Measurements from ENCODE around the gene AGBL5. TPM values are rescaled to one million over a fixed set of nuclear protein-coding genes. Genes with fewer than 3 reads are reported as not detected.

AGBL5 gene
- 10 to 100 TPM; 12.0 to 20.6 TPM for total RNA-seq
- 10 to 100 TPM; 47.2 to 54.5 (median 51.9) TPM for polyA plus RNA-seq (ENCODE audit: insufficient read length in 6 of 6)
- long read RNA-seq, donor 1, transcript AGBL5-201 (11 exons, 2,382 nt): major isoform, 7 of 1,512 reads
- long read RNA-seq, donor 1, partial matches to known transcripts: 1,451 of 1,512 reads
- long read RNA-seq, donor 1, other reads (novel, unspliced or antisense): 51 of 1,512 reads
- long read RNA-seq, donor 2, transcript AGBL5-210 (7 exons, 1,850 nt): minor isoform, 5 of 1,516 reads
- long read RNA-seq, donor 2, transcript AGBL5-201 (11 exons, 2,382 nt): major isoform, 8 of 1,516 reads
- long read RNA-seq, donor 2, partial matches to known transcripts: 378 of 1,516 reads
- long read RNA-seq, donor 2, other reads (novel, unspliced or antisense): 1,123 of 1,516 reads
- long read RNA-seq, donor 3, transcript AGBL5-201 (11 exons, 2,382 nt): major isoform, 7 of 955 reads
- long read RNA-seq, donor 3, partial matches to known transcripts: 919 of 955 reads
- long read RNA-seq, donor 3, other reads (novel, unspliced or antisense): 24 of 955 reads
- long read RNA-seq, donor 4, partial matches to known transcripts: 5 of 9 reads
- long read RNA-seq, donor 4, other reads (novel, unspliced or antisense): 2 of 9 reads
- long read RNA-seq, donor 5, transcript AGBL5-201 (11 exons, 2,382 nt): major isoform, 6 of 1,116 reads
- long read RNA-seq, donor 5, partial matches to known transcripts: 260 of 1,116 reads
- long read RNA-seq, donor 5, other reads (novel, unspliced or antisense): 848 of 1,116 reads
- long read RNA-seq, donor 6, transcript AGBL5-201 (11 exons, 2,382 nt): major isoform, 10 of 18 reads
- long read RNA-seq, donor 6, partial matches to known transcripts: 5 of 18 reads
- long read RNA-seq, donor 6, other reads (novel, unspliced or antisense): 0 of 18 reads
- long read RNA-seq, donor 7, partial matches to known transcripts: 69 of 72 reads
- long read RNA-seq, donor 7, other reads (novel, unspliced or antisense): 0 of 72 reads
- long read RNA-seq, donor 8, transcript AGBL5-201 (11 exons, 2,382 nt): major isoform, 5 of 7 reads
- long read RNA-seq, donor 8, partial matches to known transcripts: 0 of 7 reads
- long read RNA-seq, donor 8, other reads (novel, unspliced or antisense): 0 of 7 reads
- long read RNA-seq, donor 9: 0 reads
- long read RNA-seq, donor 10, partial matches to known transcripts: 2 of 6 reads
- long read RNA-seq, donor 10, other reads (novel, unspliced or antisense): 4 of 6 reads
- long read RNA-seq, donor 11, transcript AGBL5-201 (11 exons, 2,382 nt): major isoform, 10 of 16 reads
- long read RNA-seq, donor 11, partial matches to known transcripts: 0 of 16 reads
- long read RNA-seq, donor 11, other reads (novel, unspliced or antisense): 0 of 16 reads
- long read RNA-seq, donor 12, transcript AGBL5-201 (11 exons, 2,382 nt): major isoform, 5 of 1,222 reads
- long read RNA-seq, donor 12, partial matches to known transcripts: 1,185 of 1,222 reads
- long read RNA-seq, donor 12, other reads (novel, unspliced or antisense): 30 of 1,222 reads

- TF ChIP-seq CTCF (IDR thresholded peaks at IDR 0.05): no peak
- peak; percentile 93 to 96 (median 94) for DNase-seq
- Histone ChIP-seq H3K4me3 (peak within 1 kb of the TSS; percentile 77 to 91), H3K36me3 (peaks cover 0 to 19% of the 10 kb centered on the region in 2 donors), H3K27ac (peak within 1 kb of the TSS; percentile 83 to 92), H3K9me3 (no peaks in the 10 kb centered on the region), H3K4me1 (peaks cover 6 to 18% of the 10 kb centered on the region in 2 donors), H3K27me3 (no peaks in the 10 kb centered on the region)
- peak; percentile 87 for ATAC-seq
- intact Hi-C loops (cut with DNase I): no loop called here
These were observed at the start of gene AGBL5 for GRCh38 chr2:27050996-27051901. TSS of gene AGBL5 (plus strand) at chr2:27051668. CDS start at chr2:27052959, 1,291 bp downstream.

- ATAC-seq: no peak
- DNase-seq: no peak
- no peak for TF ChIP-seq CTCF (IDR thresholded peaks at IDR 0.05)
These were observed 49.5 kb upstream of the AGBL5 start for GRCh38 chr2:27001950-27002349.

GRCh38 chr2:27003007-27003406 lies 48.5 kb upstream of the AGBL5 start:
- H3K9me3 ChIP-seq: no peaks in the 10 kb centered on the region
- no peak overlapping the region for H3K27ac ChIP-seq

More at GRCh38 chr2:27001950-27002349, 49.5 kb upstream of the AGBL5 start:
- H3K9me3 ChIP-seq: no peaks in the 10 kb centered on the region
- H3K4me1 ChIP-seq: no peaks in the 10 kb centered on the region
- no peak overlapping the region for H3K27ac ChIP-seq
- no peaks in the 10 kb centered on the region for H3K36me3 ChIP-seq
- intact Hi-C loops (cut with DNase I): no loop called here
- H3K4me3 ChIP-seq: no peak overlapping the region
- H3K27me3 ChIP-seq: no peaks in the 10 kb centered on the region

More at GRCh38 chr2:27003007-27003406, 48.5 kb upstream of the AGBL5 start:
- no peaks in the 10 kb centered on the region for H3K27me3 ChIP-seq
- intact Hi-C loops (cut with DNase I): no loop called here
- H3K36me3 ChIP-seq: no peaks in the 10 kb centered on the region
- H3K4me3 ChIP-seq: no peak overlapping the region
- ATAC-seq (no peak), DNase-seq (no peak)
- H3K4me1 ChIP-seq: no peaks in the 10 kb centered on the region
- TF ChIP-seq CTCF (IDR thresholded peaks at IDR 0.05): no peak
